Type B pancreatic cell (in vitro differentiated cells): Measurements from ENCODE around the gene TCF23. TPM values are rescaled to one million over a fixed set of nuclear protein-coding genes. Genes with fewer than 3 reads are reported as not detected.

ENCODE experiments used
- DNase-seq: peaks from one replicate; pipeline ENCODE4 v3.0.0; 2021; ENCODE audit warnings: mixed read lengths; ENCODE audit not compliant: unreplicated experiment; ENCODE audit errors: extremely low spot score
- H3K27ac Mint-ChIP-seq: 2 replicates; pipeline ENCODE4 v1.8.0; 2021; ENCODE audit warnings: mild to moderate bottlenecking, mixed read lengths
- H3K27me3 Mint-ChIP-seq: 2 replicates; pipeline ENCODE4 v1.8.0; 2021; ENCODE audit warnings: mixed read lengths
- H3K36me3 Mint-ChIP-seq: 2 replicates; pipeline ENCODE4 v1.8.0; 2021; ENCODE audit warnings: mixed read lengths
- H3K4me1 Mint-ChIP-seq: one replicate; pipeline ENCODE4 v1.8.0; 2021; ENCODE audit warnings: mixed read lengths; ENCODE audit not compliant: unreplicated experiment
- H3K4me3 Mint-ChIP-seq: 2 replicates; pipeline ENCODE4 v1.8.0; 2021; ENCODE audit warnings: mild to moderate bottlenecking, mixed read lengths
- H3K9me3 Mint-ChIP-seq: 2 replicates; pipeline ENCODE4 v1.8.0; 2021; ENCODE audit warnings: mixed read lengths
- total RNA-seq: library from RNA; stranded (reverse); gene quantifications from 2 replicates; pipeline ENCODE4 v1.2.1, GENCODE V29; 2021; ENCODE audit warnings: low replicate concordance
- TF ChIP-seq, protein P1 (sequence below): fragments of 200-600 bp; sonication (generic); conservative IDR thresholded peaks from 2 replicates; pipeline ENCODE4 v1.5.0; 2021; ENCODE audit warnings: antibody characterized with exemption, mild to moderate bottlenecking

The TCF23 gene
- total RNA-seq, 1 donor from 2014 or later = not detected

DNA sequence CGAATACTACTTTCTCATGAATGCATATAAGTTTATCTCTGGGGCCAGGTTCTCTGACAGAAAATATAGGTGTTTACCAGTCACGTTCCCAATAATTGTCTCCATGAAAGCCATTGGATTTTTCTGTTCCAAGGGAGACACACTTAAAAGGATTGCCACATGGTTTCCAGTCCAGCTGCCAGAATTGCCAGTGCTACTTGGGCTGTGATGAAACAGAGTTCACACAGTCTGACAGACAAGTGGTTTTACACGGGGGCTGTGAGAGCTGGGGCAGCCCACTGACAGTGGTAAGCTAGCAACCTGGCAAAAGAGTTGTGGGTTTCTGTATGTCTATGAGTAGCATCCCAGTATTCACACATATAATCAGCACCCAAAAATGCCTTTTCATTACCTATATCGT is 35.3 kb downstream of the TCF23 start:
- Mint-ChIP-seq H3K9me3 (no peaks in the 10 kb centered on the region), H3K27ac (no peak overlapping the region), H3K4me3 (no peak overlapping the region), H3K27me3 (peaks cover 7% of the 10 kb centered on the region), H3K36me3 (no peaks in the 10 kb centered on the region), H3K4me1 (no peaks in the 10 kb centered on the region)
- TF ChIP-seq, protein P1, sequence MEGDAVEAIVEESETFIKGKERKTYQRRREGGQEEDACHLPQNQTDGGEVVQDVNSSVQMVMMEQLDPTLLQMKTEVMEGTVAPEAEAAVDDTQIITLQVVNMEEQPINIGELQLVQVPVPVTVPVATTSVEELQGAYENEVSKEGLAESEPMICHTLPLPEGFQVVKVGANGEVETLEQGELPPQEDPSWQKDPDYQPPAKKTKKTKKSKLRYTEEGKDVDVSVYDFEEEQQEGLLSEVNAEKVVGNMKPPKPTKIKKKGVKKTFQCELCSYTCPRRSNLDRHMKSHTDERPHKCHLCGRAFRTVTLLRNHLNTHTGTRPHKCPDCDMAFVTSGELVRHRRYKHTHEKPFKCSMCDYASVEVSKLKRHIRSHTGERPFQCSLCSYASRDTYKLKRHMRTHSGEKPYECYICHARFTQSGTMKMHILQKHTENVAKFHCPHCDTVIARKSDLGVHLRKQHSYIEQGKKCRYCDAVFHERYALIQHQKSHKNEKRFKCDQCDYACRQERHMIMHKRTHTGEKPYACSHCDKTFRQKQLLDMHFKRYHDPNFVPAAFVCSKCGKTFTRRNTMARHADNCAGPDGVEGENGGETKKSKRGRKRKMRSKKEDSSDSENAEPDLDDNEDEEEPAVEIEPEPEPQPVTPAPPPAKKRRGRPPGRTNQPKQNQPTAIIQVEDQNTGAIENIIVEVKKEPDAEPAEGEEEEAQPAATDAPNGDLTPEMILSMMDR = no peak
- no peak for DNase-seq

DNA sequence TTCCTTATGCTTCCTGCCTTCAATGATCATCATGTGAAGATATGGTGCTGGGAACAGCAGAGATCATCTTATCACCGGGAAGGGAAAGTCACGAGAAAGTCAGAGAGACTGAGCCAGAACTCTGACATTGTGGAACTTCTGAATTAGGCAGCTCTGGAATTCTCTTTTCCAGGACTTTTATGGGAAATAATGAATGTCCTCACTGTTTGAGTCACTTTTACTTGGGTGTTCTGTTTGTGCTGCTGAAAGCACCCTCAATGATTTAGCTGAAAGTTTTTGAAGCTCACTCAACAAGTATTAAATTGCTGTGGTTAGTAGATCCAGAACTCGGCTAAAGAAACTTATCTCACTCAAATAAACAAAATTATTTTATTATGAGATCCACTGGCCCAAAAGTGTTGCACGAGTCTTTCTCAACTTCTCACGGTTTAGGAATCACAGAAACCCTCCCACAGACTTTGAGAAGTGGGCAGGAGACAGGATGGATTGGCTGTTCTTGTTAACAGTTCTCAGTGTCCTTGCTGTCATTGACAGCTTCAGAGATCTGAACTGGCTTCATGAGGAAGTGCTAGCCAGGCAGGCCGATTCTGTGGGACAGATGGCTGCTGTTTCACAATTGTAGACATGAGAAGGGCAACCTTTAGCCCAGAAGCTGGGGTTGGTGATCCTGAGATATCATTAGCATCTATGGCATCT is 36.7 kb downstream of the TCF23 start:
- DNase-seq = no peak

DNA sequence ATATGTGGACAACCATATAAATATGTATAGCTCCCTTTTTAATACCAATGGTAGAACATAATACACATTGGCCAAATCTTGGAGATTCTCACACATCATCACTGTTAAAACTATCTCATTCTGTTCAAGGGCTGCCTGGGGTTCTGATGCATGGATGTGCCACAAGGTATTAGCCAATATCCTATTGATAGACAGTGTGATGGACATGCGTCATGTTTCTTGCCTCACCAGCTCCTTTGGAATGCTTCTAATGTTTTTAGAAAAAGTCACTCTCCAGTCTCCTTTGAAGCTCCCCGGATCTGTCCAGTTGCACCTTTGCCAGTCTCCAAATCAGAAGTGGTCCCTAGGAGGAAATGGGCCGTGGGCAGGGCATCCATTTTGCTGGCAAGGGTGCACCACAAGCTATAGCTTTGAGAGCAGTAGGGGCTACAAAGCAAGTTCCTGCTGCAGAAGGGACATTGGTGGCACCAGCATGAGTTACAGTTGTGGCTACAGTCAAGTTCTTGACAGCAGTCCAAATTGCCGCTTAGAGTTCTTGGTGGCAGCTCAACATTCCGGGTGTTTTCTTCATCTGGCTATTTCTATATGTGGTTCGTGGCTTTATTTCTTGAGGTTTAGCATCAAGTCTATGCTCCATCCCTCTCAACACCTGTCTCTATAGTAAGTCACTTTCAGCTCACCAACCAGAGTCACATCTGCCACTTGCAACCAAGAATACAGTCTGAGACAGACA is 38.0 kb downstream of the TCF23 start:
- H3K4me3 Mint-ChIP-seq = no peak overlapping the region
- no peak for DNase-seq
- no peaks in the 10 kb centered on the region for H3K9me3 Mint-ChIP-seq
- no peak overlapping the region for H3K27ac Mint-ChIP-seq
- TF ChIP-seq, protein P1 = no peak
- no peaks in the 10 kb centered on the region for H3K4me1 Mint-ChIP-seq
- H3K27me3 Mint-ChIP-seq = peaks cover 10% of the 10 kb centered on the region
- H3K36me3 Mint-ChIP-seq = no peaks in the 10 kb centered on the region

More for the DNA sequence above, 36.7 kb downstream of the TCF23 start:
- no peaks in the 10 kb centered on the region for H3K36me3 Mint-ChIP-seq
- TF ChIP-seq, protein P1 = no peak
- H3K4me1 Mint-ChIP-seq = no peaks in the 10 kb centered on the region
- no peak overlapping the region for H3K4me3 Mint-ChIP-seq
- peaks cover 7% of the 10 kb centered on the region for H3K27me3 Mint-ChIP-seq
- H3K27ac Mint-ChIP-seq = no peak overlapping the region
- no peaks in the 10 kb centered on the region for H3K9me3 Mint-ChIP-seq

DNA sequence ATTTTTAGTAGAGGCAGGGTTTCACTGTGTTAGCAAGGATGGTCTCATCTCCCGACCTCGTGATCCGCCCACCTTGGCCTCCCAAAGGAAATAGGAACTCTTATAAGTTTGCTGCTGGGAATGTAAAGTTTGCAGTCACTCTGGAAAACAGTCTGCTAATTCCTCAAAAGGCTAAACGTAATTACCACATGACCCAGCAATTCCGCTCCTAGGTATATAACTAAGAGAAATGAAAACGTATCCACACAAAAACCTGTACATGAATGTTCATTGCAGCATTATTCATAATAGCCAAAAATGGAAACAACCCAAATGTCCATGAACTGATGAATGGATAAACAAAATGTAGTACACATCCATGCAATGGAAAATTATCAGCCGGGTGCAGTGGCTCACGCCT is 41.2 kb downstream of the TCF23 start:
- no peak overlapping the region for H3K27ac Mint-ChIP-seq
- H3K27me3 Mint-ChIP-seq = peaks cover 6% of the 10 kb centered on the region
- H3K9me3 Mint-ChIP-seq = no peaks in the 10 kb centered on the region
- TF ChIP-seq, protein P1 = no peak
- no peaks in the 10 kb centered on the region for H3K36me3 Mint-ChIP-seq
- no peak overlapping the region for H3K4me3 Mint-ChIP-seq
- no peaks in the 10 kb centered on the region for H3K4me1 Mint-ChIP-seq
- no peak for DNase-seq

DNA sequence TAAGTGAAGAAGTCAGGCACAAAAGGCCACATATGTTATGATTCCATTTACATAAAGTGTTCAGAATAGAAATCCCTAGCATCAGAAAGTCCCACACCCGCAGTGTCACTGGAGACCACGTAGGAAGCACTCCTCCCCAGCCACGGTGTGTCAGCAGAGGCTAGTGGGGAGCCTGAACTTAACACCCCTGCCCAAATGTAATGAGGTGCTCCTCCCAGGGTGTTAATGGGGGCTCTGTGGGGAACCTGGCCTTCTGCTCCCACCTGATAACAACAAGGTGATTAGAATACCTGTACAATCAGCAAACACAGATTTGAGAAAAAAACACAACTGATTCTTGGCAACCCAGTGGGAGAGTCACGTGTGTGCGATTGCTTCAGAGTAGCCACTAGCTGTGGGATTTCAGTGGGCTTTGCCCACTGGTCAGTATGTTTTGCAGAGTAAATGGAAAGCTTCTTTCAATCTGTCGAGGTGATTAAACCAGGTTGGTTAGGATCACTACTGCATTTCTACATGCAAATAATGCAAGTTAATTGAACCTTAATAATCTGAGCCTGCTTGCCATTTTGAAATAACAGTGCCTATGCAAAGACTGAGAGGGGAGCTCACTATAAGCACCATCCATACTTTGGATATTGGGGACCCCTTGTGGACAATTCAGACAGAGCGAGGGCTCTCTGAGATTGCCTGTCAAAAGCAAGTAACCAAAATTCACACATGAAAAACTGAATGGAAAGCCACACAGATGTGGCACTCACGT is 42.4 kb downstream of the TCF23 start:
- no peaks in the 10 kb centered on the region for H3K36me3 Mint-ChIP-seq
- DNase-seq = no peak
- no peak overlapping the region for H3K27ac Mint-ChIP-seq
- no peaks in the 10 kb centered on the region for H3K9me3 Mint-ChIP-seq
- H3K4me3 Mint-ChIP-seq = no peak overlapping the region
- H3K27me3 Mint-ChIP-seq = peaks cover 4% of the 10 kb centered on the region
- H3K4me1 Mint-ChIP-seq = no peaks in the 10 kb centered on the region
- TF ChIP-seq, protein P1 = peak; percentile 79
